Activated CD8-positive, alpha-beta memory T cell treated with anti-CD3 and anti-CD28 coated beads for 24 hours (primary cell): ENCODE data around the gene WNT7B.

Experiments used
- DNase-seq: peaks from one replicate; pipeline ENCODE4 v3.0.0-alpha.2; 2020

Gene WNT7B

GRCh38 chr22:45903355-45904135, 73.4 kb downstream of the WNT7B start:
- no peak for DNase-seq

GRCh38 chr22:45897736-45898135, 79.2 kb downstream of the WNT7B start:
- no peak for DNase-seq

- DNase-seq = no peak
Measured at GRCh38 chr22:45896964-45897538, 79.9 kb downstream of the WNT7B start.

- DNase-seq = no peak
Measured at GRCh38 chr22:45896153-45896951, 80.6 kb downstream of the WNT7B start.

GRCh38 chr22:45895436-45896152, 81.4 kb downstream of the WNT7B start:
- DNase-seq = no peak

GRCh38 chr22:45893516-45893915, 83.4 kb downstream of the WNT7B start:
- no peak for DNase-seq

- no peak for DNase-seq
Measured at GRCh38 chr22:45892681-45893461, 84.1 kb downstream of the WNT7B start.

GRCh38 chr22:45891996-45892621, 84.9 kb downstream of the WNT7B start:
- DNase-seq = no peak

GRCh38 chr22:45891471-45891995, 85.4 kb downstream of the WNT7B start:
- no peak for DNase-seq

- no peak for DNase-seq
Measured at GRCh38 chr22:45891021-45891421, 85.9 kb downstream of the WNT7B start.

- DNase-seq = no peak
Measured at GRCh38 chr22:45890351-45890635, 86.7 kb downstream of the WNT7B start.

GRCh38 chr22:45889539-45890350, 87.2 kb downstream of the WNT7B start:
- no peak for DNase-seq

GRCh38 chr22:45889093-45889538, 87.8 kb downstream of the WNT7B start:
- DNase-seq = no peak

- no peak for DNase-seq
Measured at GRCh38 chr22:45888221-45889092, 88.5 kb downstream of the WNT7B start.

GRCh38 chr22:45887202-45888131, 89.5 kb downstream of the WNT7B start:
- DNase-seq = no peak

- no peak for DNase-seq
Measured at GRCh38 chr22:45886540-45886939, 90.4 kb downstream of the WNT7B start.

GRCh38 chr22:45885941-45886395, 91.0 kb downstream of the WNT7B start:
- no peak for DNase-seq

- DNase-seq = no peak
Measured at GRCh38 chr22:45885171-45885840, 91.7 kb downstream of the WNT7B start.
